Measurements from ENCODE around the gene C1orf210.

The C1orf210 gene

GRCh38 chr1:43312663-43313515 is 27.5 kb upstream of the C1orf210 start:
- Histone ChIP-seq H3K79me2 (ENCODE audit: insufficient read depth, low read length) (no peaks in the 10 kb centered on the region), H4K20me1 (ENCODE audit: insufficient read depth, low read length) (no peaks in the 10 kb centered on the region), H3K4me1 (ENCODE audit: insufficient read depth, low read length, severe bottlenecking) (no peaks in the 10 kb centered on the region), H3K4me3 (ENCODE audit: low read depth, low read length, poor library complexity, severe bottlenecking) (no peak overlapping the region), H3K4me2 (ENCODE audit: low read length) (no peak overlapping the region), H3K9me3 (ENCODE audit: low read length) (no peaks in the 10 kb centered on the region), H3K36me3 (ENCODE audit: insufficient read depth, low read length) (no peaks in the 10 kb centered on the region), H3K27me3 (ENCODE audit: insufficient read depth, low read length) (no peaks in the 10 kb centered on the region), H3F3A (ENCODE audit: insufficient read depth, low read length) (no peaks in the 10 kb centered on the region), H3K27ac (ENCODE audit: low read depth, low read length, poor library complexity, severe bottlenecking) (no peak overlapping the region), H2AFZ (ENCODE audit: low read length) (no peak overlapping the region), H3K9me2 (ENCODE audit: low read depth, low read length) (no peaks in the 10 kb centered on the region), H3K9ac (ENCODE audit: low read length) (no peak overlapping the region)
- TF ChIP-seq EZH2 (IDR thresholded peaks at IDR 0.05; ENCODE audit: borderline replicate concordance, low read length) (no peak), CTCF (IDR thresholded peaks at IDR 0.05; ENCODE audit: low read length) (no peak)

GRCh38 chr1:43312212-43312623 is 26.8 kb upstream of the C1orf210 start:
- H3K27me3 ChIP-seq (ENCODE audit: insufficient read depth, low read length) = no peaks in the 10 kb centered on the region
- H3F3A ChIP-seq (ENCODE audit: insufficient read depth, low read length) = no peaks in the 10 kb centered on the region
- no peaks in the 10 kb centered on the region for H3K9me2 ChIP-seq (ENCODE audit: low read depth, low read length)
- no peaks in the 10 kb centered on the region for H4K20me1 ChIP-seq (ENCODE audit: insufficient read depth, low read length)
- no peak overlapping the region for H3K27ac ChIP-seq (ENCODE audit: low read depth, low read length, poor library complexity, severe bottlenecking)
- no peak for TF ChIP-seq EZH2 (IDR thresholded peaks at IDR 0.05; ENCODE audit: borderline replicate concordance, low read length)
- no peak for TF ChIP-seq CTCF (IDR thresholded peaks at IDR 0.05; ENCODE audit: low read length)
- no peak overlapping the region for H3K9ac ChIP-seq (ENCODE audit: low read length)
- no peak overlapping the region for H3K4me3 ChIP-seq (ENCODE audit: low read depth, low read length, poor library complexity, severe bottlenecking)
- no peaks in the 10 kb centered on the region for H3K79me2 ChIP-seq (ENCODE audit: insufficient read depth, low read length)
- no peaks in the 10 kb centered on the region for H3K36me3 ChIP-seq (ENCODE audit: insufficient read depth, low read length)
- no peaks in the 10 kb centered on the region for H3K4me1 ChIP-seq (ENCODE audit: insufficient read depth, low read length, severe bottlenecking)
- no peaks in the 10 kb centered on the region for H3K9me3 ChIP-seq (ENCODE audit: low read length)
- H2AFZ ChIP-seq (ENCODE audit: low read length) = no peak overlapping the region
- H3K4me2 ChIP-seq (ENCODE audit: low read length) = no peak overlapping the region

GRCh38 chr1:43311521-43311920 is 26.1 kb upstream of the C1orf210 start:
- no peaks in the 10 kb centered on the region for H4K20me1 ChIP-seq (ENCODE audit: insufficient read depth, low read length)
- H3K9me2 ChIP-seq (ENCODE audit: low read depth, low read length) = no peaks in the 10 kb centered on the region
- no peak overlapping the region for H3K9ac ChIP-seq (ENCODE audit: low read length)
- no peaks in the 10 kb centered on the region for H3K36me3 ChIP-seq (ENCODE audit: insufficient read depth, low read length)
- no peak for TF ChIP-seq EZH2 (IDR thresholded peaks at IDR 0.05; ENCODE audit: borderline replicate concordance, low read length)
- no peak for TF ChIP-seq CTCF (IDR thresholded peaks at IDR 0.05; ENCODE audit: low read length)
- no peaks in the 10 kb centered on the region for H3K27me3 ChIP-seq (ENCODE audit: insufficient read depth, low read length)
- H3K79me2 ChIP-seq (ENCODE audit: insufficient read depth, low read length) = no peaks in the 10 kb centered on the region
- no peak overlapping the region for H3K4me2 ChIP-seq (ENCODE audit: low read length)
- no peak overlapping the region for H2AFZ ChIP-seq (ENCODE audit: low read length)
- H3K9me3 ChIP-seq (ENCODE audit: low read length) = no peaks in the 10 kb centered on the region
- H3K4me1 ChIP-seq (ENCODE audit: insufficient read depth, low read length, severe bottlenecking) = no peaks in the 10 kb centered on the region
- no peak overlapping the region for H3K4me3 ChIP-seq (ENCODE audit: low read depth, low read length, poor library complexity, severe bottlenecking)
- H3F3A ChIP-seq (ENCODE audit: insufficient read depth, low read length) = no peaks in the 10 kb centered on the region
- no peak overlapping the region for H3K27ac ChIP-seq (ENCODE audit: low read depth, low read length, poor library complexity, severe bottlenecking)
